Keratinocyte (primary cell): ENCODE measurements around the gene DNAAF2.

Experiments used
- EZH2 ChIP-seq: IDR thresholded peaks from one replicate; pipeline ENCODE4 v1.6.1; 2012; ENCODE audit warnings: inconsistent platforms, mild to moderate bottlenecking, low read length, moderate library complexity
- TF ChIP-seq, protein P1 (sequence below), 3 experiments: IDR thresholded peaks in 1 of 3; conservative IDR thresholded peaks in 1 of 3; optimal IDR thresholded peaks in 1 of 3; 2 replicates in 2 of 3; 3 replicates in 1 of 3; pipeline versions ENCODE3 to v1.5.1; 2011; ENCODE audit warnings: low read length in 3 of 3, mild to moderate bottlenecking in 3 of 3, moderate library complexity in 2 of 3, control low read depth in 1 of 3, inconsistent platforms in 1 of 3; ENCODE audit not compliant: insufficient read depth in 2 of 3; ENCODE audit errors: extremely low read depth in 1 of 3

GRCh38 chr14:49619730-49620129 is 15.3 kb downstream of the DNAAF2 start:
- TF ChIP-seq, protein P1, sequence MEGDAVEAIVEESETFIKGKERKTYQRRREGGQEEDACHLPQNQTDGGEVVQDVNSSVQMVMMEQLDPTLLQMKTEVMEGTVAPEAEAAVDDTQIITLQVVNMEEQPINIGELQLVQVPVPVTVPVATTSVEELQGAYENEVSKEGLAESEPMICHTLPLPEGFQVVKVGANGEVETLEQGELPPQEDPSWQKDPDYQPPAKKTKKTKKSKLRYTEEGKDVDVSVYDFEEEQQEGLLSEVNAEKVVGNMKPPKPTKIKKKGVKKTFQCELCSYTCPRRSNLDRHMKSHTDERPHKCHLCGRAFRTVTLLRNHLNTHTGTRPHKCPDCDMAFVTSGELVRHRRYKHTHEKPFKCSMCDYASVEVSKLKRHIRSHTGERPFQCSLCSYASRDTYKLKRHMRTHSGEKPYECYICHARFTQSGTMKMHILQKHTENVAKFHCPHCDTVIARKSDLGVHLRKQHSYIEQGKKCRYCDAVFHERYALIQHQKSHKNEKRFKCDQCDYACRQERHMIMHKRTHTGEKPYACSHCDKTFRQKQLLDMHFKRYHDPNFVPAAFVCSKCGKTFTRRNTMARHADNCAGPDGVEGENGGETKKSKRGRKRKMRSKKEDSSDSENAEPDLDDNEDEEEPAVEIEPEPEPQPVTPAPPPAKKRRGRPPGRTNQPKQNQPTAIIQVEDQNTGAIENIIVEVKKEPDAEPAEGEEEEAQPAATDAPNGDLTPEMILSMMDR (optimal IDR thresholded peaks at IDR 0.05 in 1 of 3, IDR thresholded peaks at IDR 0.05 in 1 of 3, conservative IDR thresholded peaks at IDR 0.05 in 1 of 3; ENCODE audit: extremely low read depth in 1 of 3, insufficient read depth in 2 of 3, low read length in 3 of 3): no peak
- TF ChIP-seq EZH2: no peak
